ENCODE data around the gene TTLL10. TPM values are rescaled to one million over a fixed set of nuclear protein-coding genes. Genes with fewer than 3 reads are reported as not detected.
A peak's percentile ranks its signal among the peaks of the same experiment; 100 is the strongest.

Gene TTLL10
- polyA plus RNA-seq, 2 donors, result 0.28 to 0.43 TPM

DNA sequence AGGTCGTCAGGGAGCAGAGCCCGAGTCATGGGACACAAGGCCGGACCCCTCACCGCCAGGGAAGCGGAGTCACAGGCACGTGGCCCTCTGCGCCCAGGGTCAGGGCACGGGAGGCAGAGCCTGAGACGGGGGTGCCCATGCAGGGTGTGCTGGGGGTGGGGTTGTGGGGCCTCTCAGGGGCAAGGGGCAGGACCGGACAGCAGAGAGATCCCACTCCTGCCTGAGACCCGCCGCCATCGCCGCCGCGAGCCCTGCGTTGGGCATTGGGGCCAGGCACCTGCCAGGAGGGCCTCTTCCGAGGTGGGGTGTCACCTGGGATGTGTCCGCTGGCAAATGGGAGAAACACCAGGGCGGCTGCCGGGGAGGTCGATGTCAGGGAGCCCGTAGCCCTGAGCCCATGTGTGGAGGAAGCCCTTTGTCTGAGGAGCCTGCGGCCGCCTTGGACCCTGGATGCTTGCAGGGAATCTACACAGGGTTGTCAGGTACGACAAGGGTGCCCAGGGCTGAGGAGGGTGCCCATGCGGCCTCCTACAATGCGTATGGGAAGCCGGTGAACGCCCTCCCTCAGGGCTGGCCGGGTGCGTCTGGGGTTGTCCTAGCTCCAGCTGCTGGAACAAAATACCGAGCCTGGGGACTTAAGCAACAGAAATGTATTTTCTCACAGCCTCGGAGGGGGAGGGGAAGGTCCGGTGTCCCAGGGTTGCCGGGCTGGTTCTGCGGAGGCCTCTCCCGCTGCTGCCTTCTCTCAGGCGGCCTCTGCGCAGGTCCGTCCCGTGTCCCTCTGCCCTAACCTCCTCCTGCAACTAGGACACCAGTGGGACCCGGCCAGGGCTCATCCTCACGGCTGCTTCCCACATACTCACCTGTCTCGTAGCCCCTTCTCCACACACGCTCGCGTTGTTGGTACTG, 41.4 kb upstream of the TTLL10 start:
- 65 to 80% methylated on average over 39 to 48 of the region's 48 CpGs for WGBS, 2 donors
- no peak overlapping the region for H3K4me3 ChIP-seq (ENCODE audit: low read depth in 1 of 2, low read length in 2 of 2)
- H3K27ac ChIP-seq (ENCODE audit: low read depth in 2 of 2, low read length in 1 of 2), result no peak overlapping the region
- H3K4me1 ChIP-seq (ENCODE audit: control insufficient read depth in 2 of 2, insufficient read depth in 2 of 2, low read length in 1 of 2), result peaks cover 0 to 14% of the 10 kb centered on the region in 2 donors
- no peaks in the 10 kb centered on the region for H3K36me3 ChIP-seq (ENCODE audit: control insufficient read depth in 2 of 2, insufficient read depth in 2 of 2, low read length in 1 of 2)
- no peaks in the 10 kb centered on the region for H3K9me3 ChIP-seq (ENCODE audit: control insufficient read depth in 2 of 2, insufficient read depth in 1 of 2, low read depth in 1 of 2, low read length in 1 of 2)
- peaks cover 0 to 4% of the 10 kb centered on the region in 2 donors for H3K27me3 ChIP-seq (ENCODE audit: control insufficient read depth in 1 of 2, insufficient read depth in 2 of 2, low read length in 2 of 2)

DNA sequence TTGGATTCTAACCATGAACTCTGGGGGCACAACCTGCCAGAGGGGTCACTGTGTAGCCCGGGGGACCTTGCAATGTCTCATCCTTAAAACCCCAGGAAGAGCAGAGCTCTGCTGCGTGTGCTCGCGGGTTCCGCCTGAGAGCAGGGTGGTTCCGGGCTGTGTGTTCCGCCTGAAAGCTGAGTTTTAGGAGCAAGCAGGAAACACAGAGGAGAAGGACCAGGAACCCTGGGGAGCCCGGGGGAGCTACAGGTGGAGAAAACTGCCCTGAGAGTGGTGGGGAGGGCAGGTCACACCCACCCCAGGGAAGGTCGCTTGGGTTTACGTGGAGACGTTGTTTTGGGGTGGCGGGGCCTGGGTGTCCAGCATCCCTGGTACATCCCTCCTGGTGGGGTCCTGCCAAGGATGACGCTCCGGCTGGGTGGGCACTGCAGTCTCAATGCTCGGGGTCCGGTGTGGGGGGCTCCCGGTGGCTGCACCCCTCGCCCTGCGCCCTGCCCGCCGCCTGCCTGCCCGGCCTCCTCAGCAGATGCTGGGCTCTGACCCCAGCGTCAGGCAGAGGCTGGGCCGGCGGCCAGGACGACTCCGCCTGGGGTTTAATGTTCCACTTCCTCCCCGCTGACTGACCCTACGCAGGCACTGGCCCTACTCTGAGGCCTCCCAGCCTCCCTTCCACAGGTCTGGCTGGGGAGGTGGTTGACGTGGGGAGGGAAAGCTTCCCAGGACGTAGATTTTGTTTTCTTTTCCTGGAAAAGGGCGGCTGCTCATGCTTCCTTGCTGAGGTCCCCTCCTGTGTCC, 40.5 kb upstream of the TTLL10 start:
- H3K4me1 ChIP-seq (ENCODE audit: control insufficient read depth in 2 of 2, insufficient read depth in 2 of 2, low read length in 1 of 2), result peaks cover 0 to 16% of the 10 kb centered on the region in 2 donors
- WGBS, 2 donors, result 57 to 65% methylated on average over 30 to 32 of the region's 32 CpGs
- H3K27ac ChIP-seq (ENCODE audit: low read depth in 2 of 2, low read length in 1 of 2), result no peak overlapping the region
- H3K36me3 ChIP-seq (ENCODE audit: control insufficient read depth in 2 of 2, insufficient read depth in 2 of 2, low read length in 1 of 2), result no peaks in the 10 kb centered on the region
- no peak overlapping the region for H3K4me3 ChIP-seq (ENCODE audit: low read depth in 1 of 2, low read length in 2 of 2)
- H3K27me3 ChIP-seq (ENCODE audit: control insufficient read depth in 1 of 2, insufficient read depth in 2 of 2, low read length in 2 of 2), result peaks cover 0 to 4% of the 10 kb centered on the region in 2 donors
- no peaks in the 10 kb centered on the region for H3K9me3 ChIP-seq (ENCODE audit: control insufficient read depth in 2 of 2, insufficient read depth in 1 of 2, low read depth in 1 of 2, low read length in 1 of 2)

DNA sequence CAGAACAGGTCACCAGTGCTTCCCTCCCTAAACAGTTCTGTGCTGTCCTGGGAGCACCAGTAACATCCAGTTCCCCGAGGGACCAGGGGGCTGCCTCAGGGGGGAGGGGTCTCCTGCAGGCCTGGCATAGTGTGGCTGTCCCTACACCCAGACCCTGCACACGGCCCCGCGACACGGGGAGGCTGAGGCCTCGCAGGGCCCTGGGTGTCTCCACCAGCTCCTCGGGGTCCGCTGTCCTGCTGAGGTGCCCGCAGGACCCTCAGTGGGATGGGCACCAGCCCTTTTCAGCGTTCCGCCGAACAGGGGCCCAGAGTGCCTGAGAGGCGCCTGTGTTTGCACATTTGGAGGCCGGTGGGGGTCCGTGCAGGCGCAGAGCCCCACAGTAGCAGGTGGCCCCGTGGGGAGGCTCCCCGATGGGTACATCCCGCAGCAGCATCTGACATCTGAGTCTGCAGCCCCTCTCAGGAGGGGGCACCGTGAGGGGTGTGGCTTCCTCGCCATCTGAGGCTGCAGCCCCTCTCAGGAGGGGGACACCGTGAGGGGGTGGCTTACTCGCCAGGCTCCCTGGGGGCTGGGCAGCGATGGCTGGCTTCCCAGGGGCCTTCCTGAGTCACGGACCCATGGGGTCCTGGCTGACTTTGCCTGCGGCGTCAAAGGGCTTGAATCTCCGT, 39.2 kb upstream of the TTLL10 start:
- Histone ChIP-seq H3K4me3 (ENCODE audit: low read depth in 1 of 2, low read length in 2 of 2) (no peak overlapping the region), H3K27me3 (ENCODE audit: control insufficient read depth in 1 of 2, insufficient read depth in 2 of 2, low read length in 2 of 2) (peaks cover 0 to 4% of the 10 kb centered on the region in 2 donors), H3K36me3 (ENCODE audit: control insufficient read depth in 2 of 2, insufficient read depth in 2 of 2, low read length in 1 of 2) (no peaks in the 10 kb centered on the region), H3K9me3 (ENCODE audit: control insufficient read depth in 2 of 2, insufficient read depth in 1 of 2, low read depth in 1 of 2, low read length in 1 of 2) (no peaks in the 10 kb centered on the region), H3K27ac (ENCODE audit: low read depth in 2 of 2, low read length in 1 of 2) (no peak overlapping the region), H3K4me1 (ENCODE audit: control insufficient read depth in 2 of 2, insufficient read depth in 2 of 2, low read length in 1 of 2) (peaks cover 0 to 16% of the 10 kb centered on the region in 2 donors)
- WGBS, 2 donors, result 92 to 93% methylated on average over 26 to 28 of the region's 28 CpGs

DNA sequence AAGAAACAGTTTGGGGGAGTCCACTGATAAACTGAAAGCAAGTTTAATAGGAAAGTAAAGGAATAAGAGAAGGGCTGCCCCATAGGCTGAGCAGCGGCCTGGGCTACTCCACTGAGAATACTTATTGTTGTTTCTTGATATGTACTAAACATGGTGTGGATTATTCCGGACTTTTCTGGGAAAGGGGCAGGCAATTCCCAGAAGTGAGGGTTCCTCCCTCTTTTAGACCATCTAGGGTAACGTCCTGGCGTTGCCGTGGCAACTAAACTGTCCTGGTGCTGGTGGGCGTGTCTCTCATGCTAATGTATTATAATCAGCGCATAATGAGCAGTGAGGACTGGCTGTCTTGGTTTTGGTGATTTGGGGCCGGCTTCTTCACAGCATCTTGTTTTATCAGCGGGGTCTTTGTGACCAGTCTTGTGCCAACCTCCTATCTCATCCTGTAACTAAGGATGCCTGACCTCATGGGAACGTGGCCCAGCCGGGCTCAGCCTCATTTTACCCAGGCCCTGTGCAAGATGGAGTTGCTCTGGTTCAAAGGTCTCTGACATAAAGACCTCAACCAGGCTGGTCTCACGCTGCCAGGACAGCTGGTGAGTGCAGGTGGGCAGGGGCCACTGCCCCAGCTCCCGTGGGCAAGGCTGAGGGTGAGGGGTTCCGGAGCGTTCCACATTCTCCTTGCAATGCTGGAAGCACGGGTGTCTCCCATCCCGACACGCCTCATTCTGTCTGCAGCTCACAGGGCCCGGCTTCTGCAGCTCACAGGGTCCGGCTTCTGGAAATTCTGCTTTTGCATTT, 38.1 kb upstream of the TTLL10 start:
- peaks cover 0 to 16% of the 10 kb centered on the region in 2 donors for H3K4me1 ChIP-seq (ENCODE audit: control insufficient read depth in 2 of 2, insufficient read depth in 2 of 2, low read length in 1 of 2)
- 80 to 84% methylated on average over 20 of the region's 20 CpGs for whole genome bisulfite sequencing, 2 donors
- H3K9me3 ChIP-seq (ENCODE audit: control insufficient read depth in 2 of 2, insufficient read depth in 1 of 2, low read depth in 1 of 2, low read length in 1 of 2), result no peaks in the 10 kb centered on the region
- no peak overlapping the region for H3K4me3 ChIP-seq (ENCODE audit: low read depth in 1 of 2, low read length in 2 of 2)
- no peaks in the 10 kb centered on the region for H3K36me3 ChIP-seq (ENCODE audit: control insufficient read depth in 2 of 2, insufficient read depth in 2 of 2, low read length in 1 of 2)
- H3K27ac ChIP-seq (ENCODE audit: low read depth in 2 of 2, low read length in 1 of 2), result no peak overlapping the region
- peaks cover 0 to 4% of the 10 kb centered on the region in 2 donors for H3K27me3 ChIP-seq (ENCODE audit: control insufficient read depth in 1 of 2, insufficient read depth in 2 of 2, low read length in 2 of 2)

DNA sequence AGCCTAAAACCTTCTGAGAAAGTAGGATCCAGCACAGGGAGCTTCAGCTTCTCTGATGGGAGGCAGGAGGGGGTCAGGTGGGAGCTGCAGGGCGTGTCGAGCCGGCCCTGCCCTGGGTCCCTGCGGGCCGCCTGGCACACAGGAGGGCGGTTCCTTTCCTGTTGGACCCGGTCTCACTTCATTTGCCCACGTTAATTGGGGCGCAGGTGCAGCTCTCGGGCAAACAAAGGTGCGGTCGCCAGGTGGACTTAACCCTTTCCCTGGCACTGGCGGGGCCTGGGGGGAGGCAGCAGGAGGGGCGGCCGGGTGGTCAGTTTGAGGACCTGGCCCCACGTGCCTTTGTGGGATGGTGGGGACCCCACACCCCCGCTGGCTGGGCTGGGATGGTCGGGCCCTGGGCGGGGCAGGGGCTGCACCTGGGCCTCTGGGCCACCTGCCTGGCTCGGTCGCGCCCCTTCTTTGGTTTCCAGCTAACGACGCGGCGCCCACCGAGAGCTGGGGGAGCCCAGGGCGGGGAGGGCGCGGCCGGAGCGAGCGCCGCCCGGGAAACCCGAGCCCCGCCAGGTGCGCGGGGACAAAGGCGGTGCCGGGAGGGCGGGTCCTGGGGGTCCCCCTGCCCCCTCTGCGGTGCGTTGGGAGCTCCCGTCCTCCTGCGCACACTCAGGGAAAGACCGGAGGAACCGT, 37.0 kb upstream of the TTLL10 start:
- Histone ChIP-seq H3K27me3 (ENCODE audit: control insufficient read depth in 1 of 2, insufficient read depth in 2 of 2, low read length in 2 of 2) (peaks cover 0 to 4% of the 10 kb centered on the region in 2 donors), H3K27ac (ENCODE audit: low read depth in 2 of 2, low read length in 1 of 2) (no peak overlapping the region), H3K4me1 (ENCODE audit: control insufficient read depth in 2 of 2, insufficient read depth in 2 of 2, low read length in 1 of 2) (peaks cover 0 to 16% of the 10 kb centered on the region in 2 donors), H3K4me3 (ENCODE audit: low read depth in 1 of 2, low read length in 2 of 2) (peak overlapping the region; percentile 4 to 22), H3K9me3 (ENCODE audit: control insufficient read depth in 2 of 2, insufficient read depth in 1 of 2, low read depth in 1 of 2, low read length in 1 of 2) (no peaks in the 10 kb centered on the region), H3K36me3 (ENCODE audit: control insufficient read depth in 2 of 2, insufficient read depth in 2 of 2, low read length in 1 of 2) (no peaks in the 10 kb centered on the region)
- 11 to 13% methylated on average over 30 to 48 of the region's 48 CpGs for WGBS, 2 donors

DNA sequence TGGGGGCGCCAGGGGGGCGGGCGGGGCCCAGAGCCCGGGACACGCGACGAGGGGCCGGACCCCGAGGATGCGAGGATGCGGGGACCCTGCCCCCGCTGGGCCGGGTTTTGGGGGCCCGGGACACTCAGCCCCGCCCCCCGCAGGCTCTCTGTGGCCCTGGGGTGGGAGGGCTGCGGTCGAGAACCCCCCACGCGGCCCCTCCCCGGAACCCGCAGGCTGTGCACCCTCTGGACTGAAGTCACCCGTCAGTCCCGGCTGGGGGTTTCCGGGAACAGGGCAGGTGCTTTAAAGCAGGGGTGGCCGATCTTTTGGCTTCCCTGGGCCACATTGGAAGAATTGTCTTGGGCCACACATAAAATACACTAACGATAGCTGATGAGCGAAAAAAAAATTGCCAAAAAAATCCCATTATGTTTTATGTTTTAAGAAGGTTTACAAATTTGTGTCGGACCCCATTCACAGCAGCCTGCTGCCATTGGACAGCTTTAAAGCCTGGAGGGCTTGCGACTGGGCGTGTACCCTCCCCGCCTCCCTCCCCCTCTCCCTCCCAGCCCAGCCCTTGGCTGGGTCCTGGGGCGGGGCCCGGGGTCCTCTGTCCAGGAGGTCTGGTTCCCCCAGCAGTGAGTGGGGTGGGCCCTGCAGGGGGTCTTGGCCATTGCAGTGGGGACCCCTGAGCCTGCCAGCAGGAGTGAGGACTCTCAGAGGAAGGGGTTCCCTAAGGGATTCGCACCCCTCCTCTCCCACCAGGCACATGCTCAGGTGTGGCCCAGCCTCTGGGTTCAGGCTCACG, 36.2 kb upstream of the TTLL10 start:
- Histone ChIP-seq H3K4me3 (ENCODE audit: low read depth in 1 of 2, low read length in 2 of 2) (peak overlapping the region in 1 of 2 donors; percentile 4), H3K27me3 (ENCODE audit: control insufficient read depth in 1 of 2, insufficient read depth in 2 of 2, low read length in 2 of 2) (peaks cover 0 to 4% of the 10 kb centered on the region in 2 donors), H3K36me3 (ENCODE audit: control insufficient read depth in 2 of 2, insufficient read depth in 2 of 2, low read length in 1 of 2) (no peaks in the 10 kb centered on the region), H3K4me1 (ENCODE audit: control insufficient read depth in 2 of 2, insufficient read depth in 2 of 2, low read length in 1 of 2) (peaks cover 0 to 15% of the 10 kb centered on the region in 2 donors), H3K9me3 (ENCODE audit: control insufficient read depth in 2 of 2, insufficient read depth in 1 of 2, low read depth in 1 of 2, low read length in 1 of 2) (no peaks in the 10 kb centered on the region), H3K27ac (ENCODE audit: low read depth in 2 of 2, low read length in 1 of 2) (no peak overlapping the region)
- 12 to 18% methylated on average over 35 to 36 of the region's 36 CpGs for WGBS, 2 donors

DNA sequence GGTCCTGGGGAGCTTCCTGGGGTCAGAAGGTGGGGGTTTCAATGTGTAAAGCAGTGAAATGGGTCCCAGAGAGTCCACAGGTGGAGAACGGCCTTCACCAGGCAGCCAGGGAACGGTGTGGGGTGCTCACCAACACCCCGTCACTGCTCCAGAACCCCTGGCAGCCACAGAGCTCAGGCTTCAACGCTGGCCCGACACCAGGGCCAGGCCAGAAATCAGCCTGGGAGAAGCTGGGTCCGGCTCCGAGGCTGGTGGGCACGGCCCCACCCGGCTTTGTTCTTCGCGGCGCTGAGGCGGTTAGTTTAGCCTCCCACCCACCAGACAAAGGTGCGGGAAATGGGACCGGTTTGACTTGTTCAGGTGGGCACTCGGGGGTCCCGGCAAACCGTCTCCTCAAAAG, 33.0 kb upstream of the TTLL10 start:
- Histone ChIP-seq H3K27me3 (ENCODE audit: control insufficient read depth in 1 of 2, insufficient read depth in 2 of 2, low read length in 2 of 2) (peaks cover 0 to 4% of the 10 kb centered on the region in 2 donors), H3K27ac (ENCODE audit: low read depth in 2 of 2, low read length in 1 of 2) (no peak overlapping the region), H3K4me1 (ENCODE audit: control insufficient read depth in 2 of 2, insufficient read depth in 2 of 2, low read length in 1 of 2) (peaks cover 0 to 21% of the 10 kb centered on the region in 2 donors), H3K36me3 (ENCODE audit: control insufficient read depth in 2 of 2, insufficient read depth in 2 of 2, low read length in 1 of 2) (no peaks in the 10 kb centered on the region), H3K4me3 (ENCODE audit: low read depth in 1 of 2, low read length in 2 of 2) (no peak overlapping the region), H3K9me3 (ENCODE audit: control insufficient read depth in 2 of 2, insufficient read depth in 1 of 2, low read depth in 1 of 2, low read length in 1 of 2) (no peaks in the 10 kb centered on the region)
- 41 to 49% methylated on average over 16 to 18 of the region's 18 CpGs for WGBS, 2 donors

DNA sequence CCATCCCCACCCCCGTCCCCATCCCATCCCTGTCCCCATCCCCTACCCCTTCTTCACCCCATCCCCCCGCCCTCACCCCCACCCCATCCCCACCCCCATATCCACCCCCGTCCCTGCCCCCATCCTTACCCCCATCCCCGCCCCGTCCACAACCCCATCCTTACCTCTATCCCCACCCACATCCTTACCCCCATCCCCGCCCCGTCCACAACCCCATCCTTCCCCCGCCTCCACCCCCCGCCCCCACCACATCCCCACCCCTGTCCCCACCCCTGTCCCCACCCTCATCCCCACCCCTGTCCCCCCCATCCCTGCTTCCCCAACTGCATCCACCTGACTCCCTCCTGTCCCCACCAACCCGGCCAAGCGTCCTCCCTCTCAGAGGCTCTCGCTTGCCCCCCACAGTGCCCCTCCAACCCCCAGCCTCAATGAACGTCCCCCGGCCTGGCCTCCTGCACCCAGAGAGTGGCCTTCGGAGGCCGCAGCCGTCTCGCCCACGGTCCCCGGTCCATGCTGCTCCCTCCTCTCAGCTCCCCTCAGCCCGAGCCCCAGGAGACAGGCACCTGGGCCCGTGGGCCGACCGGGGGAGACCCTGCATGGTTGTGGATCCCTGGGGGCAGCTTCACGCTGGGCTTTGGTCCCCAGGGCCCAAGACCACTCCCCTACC, 32.3 kb upstream of the TTLL10 start:
- Histone ChIP-seq H3K9me3 (ENCODE audit: control insufficient read depth in 2 of 2, insufficient read depth in 1 of 2, low read depth in 1 of 2, low read length in 1 of 2) (no peaks in the 10 kb centered on the region), H3K4me1 (ENCODE audit: control insufficient read depth in 2 of 2, insufficient read depth in 2 of 2, low read length in 1 of 2) (peaks cover 0 to 20% of the 10 kb centered on the region in 2 donors), H3K27ac (ENCODE audit: low read depth in 2 of 2, low read length in 1 of 2) (no peak overlapping the region), H3K4me3 (ENCODE audit: low read depth in 1 of 2, low read length in 2 of 2) (no peak overlapping the region), H3K27me3 (ENCODE audit: control insufficient read depth in 1 of 2, insufficient read depth in 2 of 2, low read length in 2 of 2) (peaks cover 0 to 4% of the 10 kb centered on the region in 2 donors), H3K36me3 (ENCODE audit: control insufficient read depth in 2 of 2, insufficient read depth in 2 of 2, low read length in 1 of 2) (no peaks in the 10 kb centered on the region)
- WGBS, 2 donors, result 61 to 62% methylated on average over 19 to 24 of the region's 25 CpGs
